Stimulated activated CD4-positive, alpha-beta T cell treated with anti-CD3 and anti-CD28 coated beads, TNF-alpha, amount 100 ng/mL, for 48 hours (primary cell): ENCODE data around the gene SNHG17.
"Not testable (repeated sequence)": the region's sequence is repeated elsewhere in the genome, so short reads cannot be mapped to it uniquely, and the experiment has no call there.

Experiments used
- DNase-seq, 3 donors: peaks; one replicate each; pipeline ENCODE4 v3.0.0-alpha.2; 2020; ENCODE audit warnings: low read depth in 3 of 3

SNHG17 gene

DNA sequence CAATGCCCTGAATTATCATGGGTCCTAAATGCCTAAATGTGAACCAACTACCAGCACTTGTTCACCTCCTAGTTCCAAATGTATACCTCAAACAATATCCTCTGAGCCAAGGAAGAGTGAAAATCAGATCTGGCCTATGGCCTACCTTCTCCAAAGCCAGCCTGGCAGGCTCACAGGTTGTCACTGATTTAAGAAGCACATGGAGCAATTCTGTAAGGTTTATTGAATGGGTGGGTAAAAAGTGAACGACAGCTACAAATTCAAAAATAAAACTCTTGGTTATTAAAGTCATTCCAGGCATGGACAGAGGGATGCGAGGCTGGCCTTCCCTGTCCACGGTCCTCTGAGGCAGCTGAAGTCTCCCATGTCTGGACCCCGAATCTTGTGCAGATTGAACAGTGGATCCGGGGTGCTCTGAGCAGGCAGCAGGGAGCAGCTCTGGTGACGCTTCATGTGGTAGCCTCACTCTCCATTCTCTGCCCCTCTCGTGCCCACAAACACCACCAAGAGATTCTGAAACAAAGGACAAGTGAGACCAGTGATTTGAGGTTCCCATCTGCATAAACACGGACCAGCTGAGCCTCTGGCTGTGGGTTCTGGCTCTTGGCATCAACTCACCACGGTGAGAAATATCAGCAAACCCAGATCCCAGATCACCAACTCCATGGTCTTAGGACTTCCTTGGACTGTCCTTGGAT, 14.6 kb downstream of the SNHG17 start:
- no peak for DNase-seq

DNA sequence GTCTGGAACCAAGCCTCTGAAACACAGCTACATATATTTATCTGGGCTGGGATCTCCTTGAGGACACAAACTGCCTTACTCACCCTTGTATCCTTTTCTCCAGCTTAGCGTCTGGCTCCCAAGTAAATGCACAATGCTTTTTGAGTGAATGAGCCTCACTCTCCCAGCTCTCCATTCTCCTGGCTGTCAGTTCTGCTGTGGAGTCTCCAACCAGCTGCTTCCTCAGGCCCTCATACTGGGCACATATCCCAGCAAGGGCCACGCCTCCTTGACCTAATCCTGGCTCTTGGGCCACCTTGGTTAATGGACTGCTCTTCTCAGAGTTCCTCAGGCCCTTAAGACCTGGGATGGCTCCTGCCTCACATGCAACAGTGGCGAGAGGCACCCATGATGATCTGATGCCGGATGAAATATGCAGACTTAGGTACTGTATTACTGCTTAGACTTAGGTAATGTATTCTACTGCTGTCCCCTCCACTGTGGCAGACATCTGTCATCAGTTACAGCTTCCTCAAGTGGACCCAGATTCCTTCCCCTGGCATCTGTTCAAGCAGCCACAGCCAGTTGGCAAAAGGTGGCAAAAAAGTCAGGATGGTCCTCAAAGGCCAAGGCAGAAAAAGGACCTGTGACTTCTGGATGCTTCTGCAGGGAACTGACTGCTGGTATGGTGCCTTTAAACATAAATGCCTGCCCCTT, 16.5 kb downstream of the SNHG17 start:
- no peak for DNase-seq

DNA sequence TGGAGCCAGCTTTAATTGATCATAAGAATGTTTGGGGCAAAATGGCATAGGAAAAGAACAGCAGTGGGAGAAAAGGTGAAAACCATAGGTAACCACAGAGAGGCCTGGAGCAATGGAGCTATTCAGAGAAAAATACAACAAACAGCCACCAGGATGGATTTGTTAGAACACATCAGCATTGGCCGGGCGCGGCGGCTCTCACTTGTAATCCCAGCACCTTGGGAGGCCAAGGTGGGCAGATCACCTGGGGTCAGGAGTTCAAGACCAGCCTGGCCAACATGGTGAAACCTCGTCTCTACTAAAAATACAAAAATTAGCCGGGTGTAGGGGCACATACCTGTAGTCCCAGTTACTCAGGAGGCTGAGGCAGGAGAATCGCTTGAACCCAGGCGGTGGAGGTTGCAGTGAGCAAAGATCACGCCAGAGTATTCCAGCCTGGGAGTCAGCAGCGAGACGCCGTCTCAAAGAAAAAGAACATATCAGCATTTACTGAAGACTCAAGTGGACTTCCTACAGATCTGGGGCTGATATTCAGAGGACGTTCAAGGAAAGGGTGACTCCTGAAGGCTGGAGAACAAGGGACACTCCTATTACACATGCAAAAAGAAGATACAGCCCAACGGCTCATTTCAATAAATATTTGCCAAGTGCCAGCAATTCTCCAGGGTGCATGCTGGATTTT, 20.2 kb downstream of the SNHG17 start:
- no peak for DNase-seq

DNA sequence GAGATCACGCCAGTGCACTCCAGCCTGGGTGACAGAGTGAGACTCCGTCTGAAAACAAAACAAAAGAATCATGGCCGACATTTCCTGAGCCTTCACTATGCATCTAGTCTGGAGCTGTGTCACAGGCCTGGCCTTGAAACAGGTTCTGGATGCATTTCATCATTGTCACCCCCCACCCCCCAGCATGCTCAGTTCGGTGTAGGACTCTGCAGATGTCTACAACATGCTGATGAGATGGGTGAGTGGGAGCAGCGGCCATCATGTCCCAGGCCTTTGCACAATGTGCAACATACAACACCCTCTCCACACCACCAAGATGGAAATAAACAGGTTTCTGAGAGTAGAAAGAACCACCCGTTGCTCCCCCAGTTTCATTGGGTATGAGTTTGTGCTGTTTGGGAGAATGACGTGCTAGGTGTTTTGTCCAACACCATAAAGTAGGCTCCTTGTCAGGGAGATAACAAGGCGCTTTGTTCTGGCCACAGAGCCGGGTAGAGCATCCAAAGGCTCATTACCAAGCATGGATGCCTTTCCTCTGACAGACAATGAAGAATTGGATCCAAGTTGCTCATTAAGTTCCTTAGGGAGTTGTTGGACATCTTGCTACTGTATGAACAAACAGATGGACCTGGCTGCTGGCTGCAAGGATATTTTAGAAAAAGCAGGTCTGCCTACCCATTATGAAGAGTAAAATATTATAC, 22.1 kb downstream of the SNHG17 start:
- no peak for DNase-seq

DNA sequence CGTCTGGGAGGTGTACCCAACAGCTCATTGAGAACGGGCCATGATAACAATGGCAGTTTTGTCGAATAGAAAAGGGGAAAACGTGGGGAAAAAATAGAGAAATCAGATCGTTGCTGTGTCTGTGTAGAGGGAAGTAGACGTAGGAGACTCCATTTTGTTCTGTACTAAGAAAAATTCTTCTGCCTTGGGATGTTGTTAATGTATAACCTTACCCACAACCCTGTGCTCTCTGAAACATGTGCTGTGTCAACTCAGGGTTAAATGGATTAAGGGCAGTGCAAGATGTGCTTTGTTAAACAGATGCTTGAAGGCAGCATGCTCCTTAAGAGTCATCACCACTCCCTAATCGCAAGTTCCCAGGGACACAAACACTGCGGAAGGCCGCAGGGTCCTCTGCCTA, 27.3 kb downstream of the SNHG17 start:
- DNase-seq = not testable (repeated sequence)

DNA sequence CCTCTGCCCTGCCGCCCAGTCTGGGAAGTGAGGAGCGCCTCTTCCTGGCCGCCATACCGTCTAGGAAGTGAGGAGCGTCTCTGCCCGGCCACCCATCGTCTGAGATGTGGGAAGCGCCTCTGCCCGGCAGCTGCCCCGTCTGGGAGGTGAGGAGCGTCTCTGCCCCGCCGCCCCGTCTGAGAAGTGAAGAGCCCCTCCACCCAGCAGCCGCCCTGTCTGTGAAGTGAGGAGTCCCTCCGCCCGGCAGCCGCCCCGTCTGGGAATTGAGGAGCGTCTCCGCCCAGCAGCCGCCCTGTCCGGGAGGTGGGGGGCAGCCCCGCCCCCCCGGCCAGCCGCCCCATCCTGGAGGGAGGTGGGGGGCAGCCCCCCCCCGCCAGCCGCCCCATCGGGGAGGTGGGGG, 27.8 kb downstream of the SNHG17 start:
- DNase-seq = no peak

DNA sequence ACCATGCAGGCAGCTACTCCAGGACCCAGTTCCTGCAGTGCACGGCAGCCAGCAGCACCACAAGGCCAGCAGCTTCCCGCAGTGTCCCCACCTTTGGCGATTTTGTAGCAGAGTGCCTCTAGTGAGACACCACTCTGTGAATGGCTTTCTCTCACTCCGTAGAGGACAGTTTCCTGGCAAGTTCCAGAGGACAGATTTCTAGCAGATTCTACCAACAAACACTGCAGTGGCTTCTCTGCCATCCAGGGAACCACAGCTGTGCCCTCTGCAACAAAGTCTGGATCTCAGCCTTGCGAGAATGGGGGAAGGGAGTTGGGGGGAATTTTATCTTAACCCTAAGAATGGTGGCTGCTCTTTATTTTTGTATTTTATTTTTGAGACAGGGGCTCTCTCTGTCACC, 28.7 kb downstream of the SNHG17 start:
- no peak for DNase-seq

DNA sequence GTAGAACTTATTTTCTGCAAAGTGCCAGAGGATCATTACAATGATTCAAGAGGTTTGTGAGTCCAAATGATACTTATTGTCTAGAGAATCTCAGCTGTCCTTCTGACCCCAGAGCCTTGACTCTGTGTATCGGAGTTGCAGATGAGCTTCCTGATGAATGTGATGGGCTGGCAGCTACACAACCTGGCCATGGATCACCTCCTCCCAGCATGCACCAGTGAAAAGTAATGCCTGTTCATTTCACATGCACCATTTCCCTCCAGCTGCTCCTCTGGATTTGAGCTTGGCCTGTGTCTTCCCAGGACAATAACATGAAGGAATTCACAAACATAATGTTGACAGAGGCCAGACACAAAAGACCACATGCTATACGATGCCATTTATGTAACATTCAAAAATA, 30.0 kb downstream of the SNHG17 start:
- DNase-seq = no peak

DNA sequence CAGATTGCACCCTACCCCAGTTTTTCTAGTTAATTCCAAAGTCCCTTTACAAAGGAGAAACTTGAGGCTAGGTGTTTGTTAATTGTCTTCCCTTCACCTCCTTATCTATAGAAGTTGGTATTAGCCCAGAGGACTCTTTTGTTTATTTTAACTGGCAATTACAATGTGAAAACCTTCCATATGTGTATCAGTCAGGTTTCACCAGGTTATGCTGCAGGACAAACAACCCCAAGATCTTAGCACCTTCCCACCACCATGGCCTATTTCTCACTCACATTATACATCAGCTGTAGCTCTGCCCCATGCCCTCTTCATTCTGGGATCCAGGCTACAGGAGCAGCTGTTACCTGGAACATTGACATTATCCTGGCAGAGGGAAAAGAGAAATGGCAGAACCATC, 31.1 kb downstream of the SNHG17 start:
- no peak for DNase-seq

DNA sequence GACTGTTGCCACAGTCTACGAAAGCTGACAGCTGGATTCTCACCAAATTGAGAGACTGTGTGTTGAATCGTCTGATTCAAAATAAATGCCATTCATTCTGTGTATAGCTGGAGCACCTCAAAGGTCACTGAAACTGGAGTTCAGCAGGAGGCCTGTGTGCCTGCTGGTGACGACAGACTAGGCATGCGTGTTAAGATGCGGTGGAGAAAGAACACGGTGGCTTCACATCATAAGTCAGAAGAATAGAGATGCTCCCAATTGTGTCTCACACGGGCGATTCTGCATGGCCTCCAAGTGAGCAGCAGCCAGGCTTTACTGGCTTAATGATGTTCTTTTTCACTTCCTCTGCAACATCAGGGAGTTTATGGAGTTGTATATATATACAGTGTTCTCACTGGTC, 32.3 kb downstream of the SNHG17 start:
- no peak for DNase-seq

DNA sequence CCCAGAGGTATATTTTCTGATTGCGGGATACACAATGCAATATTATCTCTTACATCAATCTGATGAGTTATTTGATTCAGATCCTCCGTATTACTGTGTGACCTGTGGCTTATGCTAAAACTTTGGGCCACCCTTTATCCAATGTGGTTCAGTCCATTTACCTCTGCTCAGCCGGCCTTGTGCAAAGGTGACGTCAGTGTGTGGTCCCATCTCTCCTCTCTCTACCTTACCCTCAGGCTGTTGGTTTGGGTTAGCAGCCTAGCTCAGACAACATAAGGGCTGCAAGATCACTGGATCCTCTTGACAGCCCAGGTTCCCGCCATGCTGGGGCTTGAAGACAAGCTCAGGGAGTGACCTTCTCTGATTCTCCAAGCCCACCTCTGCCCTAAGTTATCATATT, 33.0 kb downstream of the SNHG17 start:
- DNase-seq = no peak

DNA sequence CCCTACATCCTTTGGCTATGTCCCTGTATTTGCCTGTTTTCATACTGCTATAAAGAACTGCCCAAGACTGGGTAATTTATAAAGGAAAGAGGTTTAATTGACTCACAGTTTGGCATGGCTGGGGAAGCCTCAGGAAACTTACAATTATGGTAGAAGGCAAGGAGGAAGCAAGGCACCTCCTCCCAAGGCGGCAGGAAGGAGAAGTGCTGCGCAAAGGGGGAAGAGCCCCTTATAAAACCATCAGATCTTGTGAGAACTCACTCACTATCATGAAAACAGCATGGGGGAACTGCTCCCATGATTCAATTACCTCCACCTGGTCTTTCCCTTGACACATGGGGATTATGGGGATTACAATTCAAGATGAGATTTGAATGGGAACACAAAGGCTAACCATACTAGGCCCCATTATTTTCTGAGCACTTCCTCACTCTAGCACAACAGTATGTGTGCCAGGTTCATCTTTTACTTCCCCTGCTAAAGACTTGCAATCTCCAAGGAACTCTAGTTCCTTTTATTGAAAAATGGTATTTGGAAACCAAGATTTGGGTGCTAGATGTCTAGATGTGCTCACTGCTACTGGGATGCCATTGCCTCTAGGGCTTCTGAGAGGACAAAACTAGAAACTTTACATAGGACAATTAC, 39.3 kb downstream of the SNHG17 start:
- DNase-seq = not testable (repeated sequence)

DNA sequence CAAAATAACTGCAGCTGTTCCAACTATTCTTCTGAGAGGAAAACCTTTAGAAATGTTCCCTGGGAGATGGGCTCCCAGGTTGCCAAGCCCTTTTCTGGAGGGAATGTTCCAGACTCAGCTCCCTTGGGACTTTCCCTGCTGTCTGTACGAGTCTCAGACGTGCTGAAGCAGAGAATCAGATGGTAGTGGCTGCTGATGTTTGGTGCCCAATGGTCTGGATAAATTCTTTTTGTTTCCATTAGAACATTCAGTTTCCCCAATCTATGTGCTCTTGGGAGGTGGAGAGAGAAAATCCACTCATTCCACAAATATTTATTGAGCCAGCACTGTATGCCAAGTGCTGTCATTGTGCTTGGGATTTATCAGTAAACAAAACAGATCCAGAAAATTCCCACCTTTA, 40.0 kb downstream of the SNHG17 start:
- no peak for DNase-seq

DNA sequence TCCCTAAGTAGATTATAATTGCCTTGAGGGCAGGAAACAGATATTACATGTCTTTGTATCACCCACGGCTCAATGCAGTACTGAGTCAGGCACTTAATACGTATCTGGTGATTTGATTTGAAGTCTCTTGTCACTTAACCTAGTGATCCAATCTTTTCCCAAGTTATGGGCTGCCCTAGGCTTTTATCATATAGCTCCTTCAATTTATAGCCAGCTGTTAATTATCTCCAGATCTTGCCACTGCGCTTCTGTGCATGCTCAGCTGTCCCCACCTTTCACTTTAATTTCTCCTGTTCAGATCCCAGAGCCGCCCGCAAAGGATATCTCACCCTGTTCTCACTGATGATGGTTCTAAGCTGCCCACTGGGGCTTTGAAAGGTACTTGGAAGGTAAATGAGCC, 41.9 kb downstream of the SNHG17 start:
- no peak for DNase-seq

DNA sequence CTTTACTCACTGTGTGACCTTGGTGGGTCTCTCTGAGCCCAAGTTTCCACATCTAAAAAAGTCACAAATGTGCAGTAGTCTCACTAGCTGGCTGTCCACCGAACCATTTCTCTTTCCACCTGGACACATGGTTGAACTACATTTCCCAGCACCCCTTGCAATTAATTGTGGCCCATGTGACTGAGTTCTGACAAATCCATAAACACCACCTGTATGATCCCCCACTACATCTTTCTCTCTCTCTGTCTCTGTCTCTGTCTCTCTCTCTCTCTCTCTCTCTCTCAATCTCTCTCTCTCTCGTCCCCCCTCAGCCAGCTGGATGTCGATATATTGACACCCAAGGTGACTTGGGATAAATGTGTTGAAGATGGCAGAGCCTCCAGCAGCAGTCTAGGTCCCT, 42.8 kb downstream of the SNHG17 start:
- DNase-seq = no peak

DNA sequence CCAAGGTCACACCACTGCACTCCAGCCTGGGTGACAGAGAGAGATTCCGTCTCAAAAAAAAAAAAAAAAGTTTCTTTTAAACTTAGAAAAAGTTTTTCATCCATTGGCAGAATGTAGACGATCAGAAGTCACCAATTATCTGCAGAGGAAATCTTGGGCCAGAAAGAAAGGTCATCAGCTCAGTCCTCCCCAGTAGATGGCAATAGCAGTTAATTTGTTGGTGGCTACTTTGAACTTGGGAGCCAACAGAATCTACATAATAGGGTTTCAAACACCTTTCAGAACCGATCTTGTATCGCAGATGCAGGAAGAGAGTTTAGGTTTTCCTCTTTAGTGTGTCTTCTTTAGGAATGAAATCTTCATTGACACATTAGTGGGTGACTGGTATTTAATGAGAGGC, 47.2 kb downstream of the SNHG17 start:
- no peak for DNase-seq

DNA sequence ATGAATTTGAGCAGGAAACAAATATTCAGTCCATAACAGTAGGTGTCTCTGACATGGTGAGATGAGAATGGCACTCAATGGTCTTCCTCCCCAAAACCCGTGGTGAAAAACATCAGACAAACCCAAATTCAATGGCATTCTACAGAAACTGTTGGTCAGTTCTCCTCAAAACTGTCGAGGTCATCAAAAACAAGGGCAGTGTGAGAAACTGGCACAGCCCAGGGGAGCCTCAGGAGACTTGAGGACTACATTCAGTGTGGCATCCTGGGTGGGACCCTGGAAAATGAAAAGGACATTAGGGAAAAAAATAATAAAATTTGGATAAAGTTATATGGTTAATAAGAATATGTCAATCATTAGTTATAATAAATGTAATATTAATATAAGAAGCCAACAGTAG, 48.3 kb downstream of the SNHG17 start:
- DNase-seq = no peak

DNA sequence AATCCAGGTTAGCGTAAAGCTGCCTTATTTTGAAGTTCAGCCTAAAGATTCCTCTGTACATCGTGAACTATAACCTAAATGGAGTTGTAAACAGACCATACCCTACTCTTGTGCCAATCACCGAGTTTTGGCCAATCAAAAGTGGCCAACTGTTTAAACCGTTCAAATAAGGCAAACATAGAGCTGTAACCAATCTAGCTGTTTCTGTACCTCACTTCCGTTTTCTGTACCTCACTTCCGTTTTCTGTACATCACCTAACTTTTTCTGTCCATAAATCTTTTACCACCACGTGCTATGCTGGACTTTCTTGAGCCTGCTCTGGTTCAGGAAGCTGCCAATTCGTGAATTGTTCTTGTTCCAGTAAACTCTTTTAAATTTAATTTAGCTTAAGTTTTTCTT, 49.1 kb downstream of the SNHG17 start:
- DNase-seq = no peak

DNA sequence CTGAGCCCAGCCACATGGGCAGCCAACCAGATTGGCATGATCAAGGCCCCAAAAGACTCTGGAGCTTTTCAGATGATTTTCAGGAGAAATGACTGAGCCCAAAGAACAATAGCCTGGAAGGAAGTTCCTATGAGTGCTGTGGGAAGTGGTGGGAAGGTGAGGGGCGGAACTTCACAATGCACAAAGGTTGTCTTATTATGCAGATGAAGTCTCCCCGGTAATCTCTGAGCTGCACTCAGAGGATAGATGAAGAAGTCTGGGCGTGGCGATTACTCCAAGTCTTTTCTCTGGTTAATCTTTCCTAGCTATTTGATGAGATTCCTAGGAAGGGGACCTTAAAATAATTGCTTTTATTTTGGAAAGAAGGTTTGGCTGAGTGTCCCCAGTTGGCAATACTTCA, 52.0 kb downstream of the SNHG17 start:
- DNase-seq = no peak

DNA sequence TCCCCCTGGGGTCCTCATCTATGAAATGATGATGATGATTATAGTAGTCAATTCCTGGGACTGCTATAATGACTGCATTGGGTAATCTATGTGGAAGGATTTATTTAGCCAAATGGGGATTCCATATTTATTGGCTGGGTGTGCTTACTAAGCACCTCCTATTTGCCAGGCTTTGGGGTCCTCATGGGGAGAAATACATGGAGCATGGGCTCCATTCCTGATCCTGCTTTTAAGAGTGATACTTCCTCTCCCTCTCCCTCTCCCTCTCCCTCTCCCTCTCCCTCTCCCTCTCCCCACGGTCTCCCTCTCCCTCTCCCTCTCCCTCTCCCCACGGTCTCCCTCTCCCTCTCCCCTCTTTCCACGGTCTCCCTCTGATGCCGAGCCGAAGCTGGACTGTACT, 57.3 kb downstream of the SNHG17 start:
- not testable (repeated sequence) for DNase-seq

DNA sequence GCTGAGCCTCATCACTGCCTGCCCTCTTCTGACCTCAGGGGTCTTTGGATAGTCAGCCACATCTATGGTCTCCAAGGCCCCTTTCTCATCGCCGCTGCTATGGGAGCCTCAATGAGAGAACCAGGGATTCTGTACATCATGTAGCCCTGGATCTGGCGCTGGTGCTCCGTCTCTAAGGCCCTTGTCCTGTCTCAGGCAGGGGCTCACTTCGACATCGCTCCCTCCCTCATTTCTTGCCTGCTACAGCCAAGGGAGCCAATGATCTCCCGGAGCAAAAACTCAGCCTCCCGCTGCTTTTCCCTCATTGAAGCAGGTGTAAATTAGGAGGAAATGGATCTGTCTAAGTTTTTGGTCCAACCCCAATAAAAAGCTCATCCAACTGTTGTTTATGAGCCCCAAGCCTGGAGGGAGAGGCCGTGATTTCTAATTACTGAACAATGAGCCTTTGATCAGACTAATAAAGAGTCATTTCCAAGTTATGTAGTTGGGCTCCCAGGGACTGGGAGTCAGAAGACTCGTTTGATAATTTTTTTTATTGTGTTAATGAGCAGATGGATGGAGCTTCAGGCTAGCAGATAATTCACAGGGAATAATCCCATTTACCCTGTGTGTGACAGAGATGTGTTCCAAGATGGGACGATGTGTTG, 58.0 kb downstream of the SNHG17 start:
- no peak for DNase-seq

DNA sequence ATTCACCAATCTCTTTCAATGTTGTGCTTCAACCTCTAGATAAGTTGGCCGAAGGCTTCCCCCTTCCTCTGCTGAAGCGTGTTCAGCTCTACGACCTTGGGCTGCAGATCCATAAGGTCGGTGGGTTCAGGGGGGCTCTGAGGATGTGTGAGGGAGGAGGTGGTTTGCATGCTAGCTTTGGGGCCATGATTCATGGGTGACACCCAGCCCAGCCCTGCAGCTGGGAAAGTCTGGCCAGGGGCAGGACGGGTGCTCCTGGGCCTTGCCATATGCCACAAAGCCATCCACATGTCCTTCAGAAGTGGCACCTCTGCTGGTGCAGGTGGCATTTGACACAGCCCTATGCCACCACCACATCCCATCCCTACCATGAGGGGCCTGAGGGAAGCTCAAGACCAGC, 61.2 kb downstream of the SNHG17 start:
- DNase-seq = no peak
